A549 (cell line): ENCODE measurements around the gene SLC8A2.

Source experiments
- CBX8 ChIP-seq: fragments of 200-600 bp; sonication (generic); IDR thresholded peaks from 2 replicates; pipeline ENCODE4 v1.6.1; 2016
- CTCF ChIP-seq: fragments of >200 bp; sonication (Bioruptor Twin); formaldehyde crosslinking; IDR thresholded peaks from 3 replicates; pipeline ENCODE4 v1.5.1; 2016
- FOSL2 ChIP-seq, 2 experiments: fragments of 450-650 bp in 1 of 2; fragments of >200 bp in 1 of 2; sonication (Bioruptor Twin) in 1 of 2; formaldehyde crosslinking; IDR thresholded peaks; 2 replicates each; pipeline versions ENCODE4 v1.5.0 to v1.6.1; 2016 to 2020; ENCODE audit warnings: mild to moderate bottlenecking in 1 of 2, moderate library complexity in 1 of 2
- HOXA7 ChIP-seq: fragments of 250-450 bp; sonication (Bioruptor Pico); IDR thresholded peaks from 2 replicates; pipeline ENCODE4 v1.5.0; 2020; ENCODE audit warnings: mild to moderate bottlenecking, moderate library complexity
- MYC ChIP-seq: IDR thresholded peaks from 2 replicates; pipeline ENCODE4 v1.6.1; 2012; ENCODE audit warnings: mild to moderate bottlenecking, inconsistent platforms, low read length, improper control_type of control experiment, borderline replicate concordance
- POLR2A ChIP-seq: IDR thresholded peaks from 2 replicates; pipeline ENCODE4 v1.6.1; 2012; ENCODE audit warnings: mild to moderate bottlenecking, low read length
- RAD21 ChIP-seq, 2 experiments: fragments of >200 bp in 1 of 2; sonication (Bioruptor Twin) in 1 of 2; formaldehyde crosslinking in 1 of 2; IDR thresholded peaks in 1 of 2; conservative IDR thresholded peaks in 1 of 2; 2 replicates in 1 of 2; 3 replicates in 1 of 2; pipeline ENCODE4 v1.6.1; 2012 to 2018; ENCODE audit warnings: inconsistent platforms in 1 of 2
- TF ChIP-seq, protein P1 (sequence below): fragments of 450-650 bp; IDR thresholded peaks from 2 replicates; pipeline ENCODE4 v1.6.1; 2014; ENCODE audit warnings: antibody characterized with exemption

DNA sequence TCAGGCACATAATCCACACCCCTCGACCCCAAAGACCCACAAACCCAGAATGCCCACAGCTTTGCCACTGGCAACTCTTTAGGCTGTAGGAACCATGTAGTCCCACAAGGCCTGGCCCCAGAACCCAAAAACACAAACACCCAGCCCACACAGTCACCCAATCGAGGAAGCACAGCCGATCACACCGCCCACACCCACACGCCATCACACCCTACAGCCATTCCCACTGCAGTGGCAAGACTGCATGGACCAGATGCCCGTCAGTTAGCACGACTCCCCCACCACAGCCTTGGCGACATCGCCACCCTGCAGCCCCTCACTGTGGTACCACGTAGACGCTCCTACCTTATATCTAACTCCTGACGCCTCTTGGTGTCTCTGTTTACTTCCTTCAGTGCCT lies 28.4 kb downstream of the SLC8A2 start:
- TF ChIP-seq, protein P1, sequence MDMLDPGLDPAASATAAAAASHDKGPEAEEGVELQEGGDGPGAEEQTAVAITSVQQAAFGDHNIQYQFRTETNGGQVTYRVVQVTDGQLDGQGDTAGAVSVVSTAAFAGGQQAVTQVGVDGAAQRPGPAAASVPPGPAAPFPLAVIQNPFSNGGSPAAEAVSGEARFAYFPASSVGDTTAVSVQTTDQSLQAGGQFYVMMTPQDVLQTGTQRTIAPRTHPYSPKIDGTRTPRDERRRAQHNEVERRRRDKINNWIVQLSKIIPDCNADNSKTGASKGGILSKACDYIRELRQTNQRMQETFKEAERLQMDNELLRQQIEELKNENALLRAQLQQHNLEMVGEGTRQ = no peak
- no peak for TF ChIP-seq CTCF
- TF ChIP-seq HOXA7 (CRISPR knock-in tag) = no peak
- no peak for TF ChIP-seq RAD21 (conservative IDR thresholded peaks at IDR 0.05 in 1 of 2, IDR thresholded peaks at IDR 0.05 in 1 of 2)
- no peak for TF ChIP-seq FOSL2 (IDR thresholded peaks at IDR 0.05)
- TF ChIP-seq FOSL2 (CRISPR knock-in tag; IDR thresholded peaks at IDR 0.05) = no peak
- no peak; the same call in 1 of the 2 replicates for TF ChIP-seq POLR2A
- no peak for TF ChIP-seq MYC
- TF ChIP-seq CBX8 = no peak
